Measurements from ENCODE around the gene CCND3. TPM values are rescaled to one million over a fixed set of nuclear protein-coding genes. Genes with fewer than 3 reads are reported as not detected.

Gene CCND3
- total RNA-seq, 1 experiment from 2014 or later, result 26.9 TPM

DNA sequence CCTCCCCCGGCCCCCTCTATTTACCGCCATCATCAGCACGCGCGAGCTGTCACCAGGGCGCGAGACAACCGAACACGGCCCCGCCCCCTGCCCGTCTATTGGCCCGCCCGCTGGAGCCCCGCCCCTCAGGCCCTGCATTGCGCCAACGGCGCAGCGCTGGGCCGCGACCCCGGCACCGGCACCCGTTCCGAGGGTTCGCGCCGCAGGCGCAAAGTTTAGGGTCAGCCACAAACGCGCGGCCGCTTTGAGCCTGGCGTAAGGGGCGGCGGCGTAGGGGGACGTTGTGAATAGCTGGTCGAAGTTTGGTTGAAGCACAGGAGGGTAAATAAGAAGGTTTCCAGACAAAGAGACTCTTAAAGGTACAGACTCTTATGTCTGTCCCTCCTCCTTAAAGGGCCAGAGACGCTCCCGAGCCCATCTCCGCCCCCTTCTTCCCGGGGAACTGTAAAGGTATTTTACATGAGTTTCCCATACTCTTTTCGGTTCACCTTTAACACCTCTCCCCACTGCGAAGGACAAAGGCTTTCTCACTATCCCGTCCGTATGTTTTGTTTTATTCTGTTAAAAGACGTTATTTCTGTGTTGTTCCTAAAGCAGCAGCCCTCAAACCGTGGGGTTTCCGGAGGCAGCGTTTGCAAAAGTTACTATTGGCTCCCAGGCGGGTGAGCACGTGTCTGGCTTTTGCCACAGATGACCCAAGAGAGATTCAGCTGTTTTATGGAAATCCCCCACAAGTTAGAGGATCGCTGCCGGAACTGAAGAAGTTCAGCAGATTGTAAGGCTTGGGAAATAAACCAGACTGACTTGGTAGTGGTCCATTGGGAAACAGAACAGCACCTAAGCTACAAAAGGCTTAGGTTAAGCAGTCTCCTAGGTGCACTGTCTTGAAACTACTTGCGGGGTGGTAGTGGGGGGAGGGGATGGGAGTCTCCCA, 46.0 kb downstream of the CCND3 start, which contains the start of gene USP49:
Gene USP49, minus strand, starts transcription at position 76 of the 934 bp plus-strand sequence. CDS start 88,392 bp downstream, outside the sequence.
- no peak within 1 kb of the TSS for H3K27ac Mint-ChIP-seq (ENCODE audit: unreplicated experiment)
- Histone ChIP-seq H3K9me3 (no peaks in the 10 kb centered on the region), H3K27me3 (replicated peaks; ENCODE audit: control insufficient read depth, insufficient read depth, low read length) (no peaks in the 10 kb centered on the region), H3K36me3 (ENCODE audit: control insufficient read depth, insufficient read depth, low read length) (no peaks in the 10 kb centered on the region), H3K4me3 (ENCODE audit: low read depth, low read length) (peak within 1 kb of the TSS; percentile 52), H3K4me1 (peaks cover 22% of the 10 kb centered on the region)
- no peak within 1 kb of the TSS for H3K4me3 Mint-ChIP-seq (ENCODE audit: unreplicated experiment)
- BruUV-seq (replicated peaks), result no TSS peak
- H3K36me3 Mint-ChIP-seq (ENCODE audit: insufficient read depth, unreplicated experiment), result no peaks in the 10 kb centered on the region
- peak; percentile 89 to 96 for DNase-seq
- no peaks in the 10 kb centered on the region for H3K27me3 Mint-ChIP-seq (ENCODE audit: insufficient read depth, unreplicated experiment)
- CTCF ChIA-PET, result interaction anchor here (0.5 to 3.0 kb wide), 11 partner anchors 11 to 304 kb away, joined by 3 to 23 read pairs (median 4); partner anchors contain the start of genes BYSL, MED20 and TOMM6
- peaks cover 7% of the 10 kb centered on the region for H3K4me1 Mint-ChIP-seq (ENCODE audit: low read depth, unreplicated experiment)
- intact Hi-C loops (cut with micrococcal nuclease; ENCODE audit: unreplicated experiment), result loop anchor here (1.0 kb wide), 3 partner anchors 11 to 49 kb away; partner anchors contain the start of genes BYSL and MED20
- TF ChIP-seq, protein P1, sequence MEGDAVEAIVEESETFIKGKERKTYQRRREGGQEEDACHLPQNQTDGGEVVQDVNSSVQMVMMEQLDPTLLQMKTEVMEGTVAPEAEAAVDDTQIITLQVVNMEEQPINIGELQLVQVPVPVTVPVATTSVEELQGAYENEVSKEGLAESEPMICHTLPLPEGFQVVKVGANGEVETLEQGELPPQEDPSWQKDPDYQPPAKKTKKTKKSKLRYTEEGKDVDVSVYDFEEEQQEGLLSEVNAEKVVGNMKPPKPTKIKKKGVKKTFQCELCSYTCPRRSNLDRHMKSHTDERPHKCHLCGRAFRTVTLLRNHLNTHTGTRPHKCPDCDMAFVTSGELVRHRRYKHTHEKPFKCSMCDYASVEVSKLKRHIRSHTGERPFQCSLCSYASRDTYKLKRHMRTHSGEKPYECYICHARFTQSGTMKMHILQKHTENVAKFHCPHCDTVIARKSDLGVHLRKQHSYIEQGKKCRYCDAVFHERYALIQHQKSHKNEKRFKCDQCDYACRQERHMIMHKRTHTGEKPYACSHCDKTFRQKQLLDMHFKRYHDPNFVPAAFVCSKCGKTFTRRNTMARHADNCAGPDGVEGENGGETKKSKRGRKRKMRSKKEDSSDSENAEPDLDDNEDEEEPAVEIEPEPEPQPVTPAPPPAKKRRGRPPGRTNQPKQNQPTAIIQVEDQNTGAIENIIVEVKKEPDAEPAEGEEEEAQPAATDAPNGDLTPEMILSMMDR (IDR thresholded peaks at IDR 0.05; ENCODE audit: insufficient read depth in 1 of 2, low read depth in 1 of 2, low read length in 1 of 2, severe bottlenecking in 1 of 2, unreplicated experiment in 1 of 2), result no peak
- POLR2A ChIA-PET, result interaction anchor here (0.5 to 1.9 kb wide), 7 partner anchors 8 to 247 kb away, joined by 3 to 17 read pairs (median 5); partner anchors contain the start of genes BYSL, C6orf132 and MED20
- H3K9me3 Mint-ChIP-seq (ENCODE audit: unreplicated experiment), result no peaks in the 10 kb centered on the region

DNA sequence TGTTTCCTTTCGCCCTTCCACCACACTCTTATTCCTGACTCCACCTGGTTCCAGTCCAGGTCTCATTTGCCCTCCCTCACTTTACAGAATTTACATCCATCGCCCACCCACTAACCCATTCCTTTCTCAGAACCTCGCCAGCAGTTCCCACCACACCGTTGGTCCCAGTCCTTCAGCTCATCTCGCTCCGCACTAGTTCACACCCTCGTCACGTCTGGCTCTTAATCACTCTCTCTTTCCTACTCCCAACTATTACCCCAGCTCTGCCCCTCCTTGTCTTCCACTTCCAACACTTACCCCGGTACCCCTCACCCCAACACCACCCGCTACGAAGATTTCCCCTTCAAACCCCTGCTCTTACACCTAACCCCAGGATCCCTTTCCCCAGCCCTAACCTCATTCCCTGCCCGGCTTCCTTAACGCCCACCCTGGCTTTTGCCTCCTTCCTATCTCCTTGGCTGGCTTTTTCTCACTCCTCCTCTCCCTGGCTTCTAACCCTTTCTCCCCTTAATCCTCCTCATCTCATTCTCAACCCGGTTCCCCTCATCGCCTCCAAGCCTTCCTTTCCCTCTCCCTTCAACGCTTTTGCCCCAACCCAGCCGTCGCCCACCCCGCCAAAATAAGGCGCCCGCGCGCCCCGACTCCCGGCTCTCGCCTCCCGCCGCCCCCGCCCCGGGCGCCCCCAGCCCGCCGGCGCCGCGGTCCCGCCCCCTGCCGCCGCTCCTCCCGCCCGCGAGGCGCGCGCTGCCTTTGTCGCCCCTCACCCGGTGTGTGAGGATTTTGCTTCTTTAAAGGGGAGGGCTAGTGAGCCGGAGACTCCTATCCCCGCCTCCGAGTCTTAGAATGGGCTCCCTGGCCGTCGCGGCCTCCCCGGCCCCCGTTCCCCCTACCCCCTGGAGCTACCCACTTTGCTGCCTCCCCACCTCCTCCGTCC, 47.0 kb downstream of the CCND3 start:
- POLR2A ChIA-PET, result interaction anchor here (0.6 to 1.9 kb wide), 4 partner anchors 7 to 248 kb away, joined by 3 to 17 read pairs (median 10); partner anchors contain the start of genes BYSL, C6orf132 and MED20
- no peak overlapping the region for H3K27ac Mint-ChIP-seq (ENCODE audit: unreplicated experiment)
- H3K4me1 ChIP-seq, result peaks cover 22% of the 10 kb centered on the region
- no peaks in the 10 kb centered on the region for H3K27me3 ChIP-seq (replicated peaks; ENCODE audit: control insufficient read depth, insufficient read depth, low read length)
- intact Hi-C loops (cut with micrococcal nuclease; ENCODE audit: unreplicated experiment), result loop anchor here (1.0 kb wide), 3 partner anchors 12 to 48 kb away; partner anchors contain the start of genes BYSL and MED20
- peaks cover 7% of the 10 kb centered on the region for H3K4me1 Mint-ChIP-seq (ENCODE audit: low read depth, unreplicated experiment)
- H3K9me3 ChIP-seq, result no peaks in the 10 kb centered on the region
- H3K27me3 Mint-ChIP-seq (ENCODE audit: insufficient read depth, unreplicated experiment), result no peaks in the 10 kb centered on the region
- peak overlapping the region; percentile 52 for H3K4me3 ChIP-seq (ENCODE audit: low read depth, low read length)
- no peak overlapping the region for H3K4me3 Mint-ChIP-seq (ENCODE audit: unreplicated experiment)
- CTCF ChIA-PET, result interaction anchor here (0.5 to 3.0 kb wide), 9 partner anchors 12 to 155 kb away, joined by 3 to 23 read pairs (median 4); partner anchors contain the start of genes BYSL, MED20 and TOMM6
- TF ChIP-seq, protein P1 (IDR thresholded peaks at IDR 0.05; ENCODE audit: insufficient read depth in 1 of 2, low read depth in 1 of 2, low read length in 1 of 2, severe bottlenecking in 1 of 2, unreplicated experiment in 1 of 2), result no peak
- H3K9me3 Mint-ChIP-seq (ENCODE audit: unreplicated experiment), result no peaks in the 10 kb centered on the region
- DNase-seq, result peak in 1 of 2 experiments; percentile 5
- no TSS peak for BruUV-seq (replicated peaks)
- H3K36me3 Mint-ChIP-seq (ENCODE audit: insufficient read depth, unreplicated experiment), result no peaks in the 10 kb centered on the region
- H3K36me3 ChIP-seq (ENCODE audit: control insufficient read depth, insufficient read depth, low read length), result no peaks in the 10 kb centered on the region
